Activated T-cell treated with anti-CD3 and anti-CD28 coated beads for 24 hours (primary cell): ENCODE data around the gene SLC30A2.

ENCODE experiments used
- DNase-seq: peaks from one replicate; pipeline ENCODE4 v3.0.0-alpha.2; 2020; ENCODE audit warnings: low read depth

The SLC30A2 gene

DNA sequence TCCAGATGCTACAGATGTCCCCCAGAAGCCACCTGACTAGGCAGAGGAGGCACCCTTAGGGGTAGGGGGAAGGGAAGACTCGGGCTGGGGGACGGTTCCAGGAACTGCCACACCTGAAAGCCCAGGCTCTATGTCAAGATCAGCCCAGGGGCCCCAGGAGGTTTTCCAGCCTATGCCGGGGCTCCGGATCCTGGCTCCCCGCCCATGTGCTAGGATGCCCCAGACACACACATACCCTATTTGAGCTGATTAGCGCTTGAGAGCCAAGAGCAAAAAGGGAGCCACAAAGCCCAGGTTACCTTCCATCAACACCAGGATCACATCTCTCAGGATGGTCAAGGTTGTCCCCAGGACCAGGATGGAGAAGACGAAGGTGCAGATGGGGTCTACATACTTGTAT, 4.5 kb downstream of the SLC30A2 start:
- no peak for DNase-seq

DNA sequence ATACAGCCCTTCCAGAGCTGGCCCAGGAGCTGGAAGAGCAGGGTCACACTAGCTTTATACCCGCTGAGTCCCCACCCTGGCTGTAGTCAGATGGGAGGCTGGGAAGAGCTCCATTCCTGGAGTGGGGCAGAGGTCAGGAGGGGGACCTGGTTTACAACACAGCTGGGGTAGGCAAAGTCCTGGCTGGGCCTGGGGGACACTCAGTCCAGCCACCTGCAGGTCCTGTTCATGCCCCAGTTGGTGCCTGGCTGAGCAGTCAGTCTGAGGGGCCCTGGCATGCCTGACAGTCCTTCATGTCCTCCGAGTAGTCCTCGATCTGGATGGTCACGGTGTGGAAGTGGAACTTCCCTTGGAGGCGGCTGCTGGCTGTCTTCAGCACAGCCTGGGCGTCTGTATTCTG, 7.0 kb downstream of the SLC30A2 start:
- DNase-seq, result no peak

DNA sequence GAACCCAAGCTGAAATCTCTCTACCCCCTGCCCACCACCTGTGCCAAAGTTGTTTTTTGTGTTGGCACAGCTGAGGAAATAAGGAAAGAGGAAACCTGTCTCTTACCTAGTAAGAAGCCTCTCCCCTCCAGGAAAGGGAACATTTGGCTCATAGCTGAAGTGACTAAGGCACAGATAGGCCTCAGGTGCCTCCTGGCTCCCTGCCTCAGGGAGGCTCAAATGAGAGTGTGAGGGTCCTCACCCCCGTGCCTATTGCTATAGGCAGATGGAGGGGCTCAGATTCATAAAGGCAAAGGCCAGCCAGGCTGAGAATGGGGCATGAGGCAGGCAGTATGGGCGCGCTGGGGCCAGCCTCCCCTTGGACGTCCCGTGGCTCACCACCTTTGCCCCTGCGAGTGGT, 7.4 kb downstream of the SLC30A2 start:
- no peak for DNase-seq

DNA sequence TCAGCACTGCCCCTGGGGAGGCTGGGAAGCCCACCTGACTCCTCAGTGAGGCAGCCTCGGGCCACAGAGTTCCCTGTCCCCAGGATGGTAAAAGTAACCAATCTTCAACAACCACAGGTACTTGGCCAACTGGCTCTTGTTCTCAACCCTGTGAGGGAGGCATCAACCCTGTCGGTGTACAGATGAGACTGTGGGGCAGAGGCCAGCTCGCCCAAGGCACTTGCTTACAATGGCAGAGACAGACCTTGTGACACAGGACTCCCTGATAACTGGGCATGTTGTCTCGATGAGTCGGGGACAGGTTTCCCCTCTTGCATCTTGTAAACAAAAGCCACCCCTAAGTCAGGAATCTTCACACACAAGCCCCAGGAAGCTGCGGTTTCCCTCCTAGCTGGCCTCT, 8.0 kb downstream of the SLC30A2 start:
- DNase-seq, result no peak

DNA sequence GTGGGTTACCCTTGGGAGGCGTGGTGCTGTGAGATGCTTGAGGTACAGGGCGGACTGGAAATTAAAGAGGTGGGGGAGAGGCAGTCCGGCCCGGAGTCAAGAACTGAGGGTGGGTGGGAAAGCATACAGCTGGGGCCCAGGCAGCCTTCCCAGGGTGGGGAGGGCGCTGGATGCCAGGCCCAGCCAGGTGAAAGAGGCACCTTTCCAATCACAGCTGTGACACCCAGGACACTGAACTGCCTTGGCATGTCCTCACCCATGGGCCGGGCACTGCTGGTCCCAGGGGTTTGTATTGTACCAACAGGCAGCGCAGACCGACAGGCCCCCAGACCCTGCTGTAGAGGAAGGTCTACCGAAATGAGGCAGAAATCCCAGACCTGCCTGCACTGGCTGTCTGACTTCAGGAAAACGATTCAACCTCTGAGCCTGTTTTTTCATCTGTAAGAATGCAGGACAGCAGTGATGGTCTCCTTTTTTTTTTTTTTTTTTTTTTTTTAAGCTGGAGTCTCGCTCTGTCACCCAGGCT, 9.1 kb downstream of the SLC30A2 start:
- no peak for DNase-seq

DNA sequence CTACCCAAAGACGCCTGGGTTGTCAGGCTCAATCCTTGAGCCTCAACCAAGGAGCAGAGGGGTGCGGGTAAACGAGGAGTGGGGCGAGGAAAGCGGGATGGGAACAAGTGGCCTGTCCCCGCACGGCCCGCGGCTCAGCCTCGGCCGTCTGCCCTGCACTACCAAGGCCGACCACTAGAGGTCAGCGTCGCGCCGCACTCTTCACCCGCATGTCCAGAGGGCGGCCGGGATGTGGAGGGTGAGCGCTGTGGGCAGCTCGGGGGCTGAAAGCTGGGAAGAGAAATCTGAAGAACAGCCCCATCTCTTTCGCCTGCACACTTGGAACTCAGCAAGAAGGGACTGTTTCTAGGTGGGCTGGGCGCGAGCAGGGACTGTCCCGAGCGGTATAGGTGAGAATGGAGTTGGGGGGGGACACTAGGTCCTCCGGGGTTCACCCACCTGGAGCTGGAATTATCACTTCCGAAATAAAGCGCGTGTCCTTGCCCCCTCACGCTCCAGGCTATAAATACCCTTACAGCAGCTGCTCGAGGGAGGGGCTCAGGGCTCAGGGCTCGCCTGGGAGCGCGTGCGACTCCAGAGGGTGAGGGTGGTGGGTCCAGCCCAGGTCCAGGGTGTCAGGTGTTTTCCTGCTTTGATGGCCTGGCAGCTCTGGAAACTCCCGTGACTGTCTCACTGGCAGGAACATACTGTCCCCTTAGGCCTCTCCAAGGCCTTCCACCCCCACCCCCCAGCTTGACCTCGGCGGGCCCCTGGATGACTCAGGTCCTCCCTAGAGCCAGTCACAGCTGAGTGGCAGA, 9.8 kb downstream of the SLC30A2 start:
- DNase-seq, result peak; percentile 68

DNA sequence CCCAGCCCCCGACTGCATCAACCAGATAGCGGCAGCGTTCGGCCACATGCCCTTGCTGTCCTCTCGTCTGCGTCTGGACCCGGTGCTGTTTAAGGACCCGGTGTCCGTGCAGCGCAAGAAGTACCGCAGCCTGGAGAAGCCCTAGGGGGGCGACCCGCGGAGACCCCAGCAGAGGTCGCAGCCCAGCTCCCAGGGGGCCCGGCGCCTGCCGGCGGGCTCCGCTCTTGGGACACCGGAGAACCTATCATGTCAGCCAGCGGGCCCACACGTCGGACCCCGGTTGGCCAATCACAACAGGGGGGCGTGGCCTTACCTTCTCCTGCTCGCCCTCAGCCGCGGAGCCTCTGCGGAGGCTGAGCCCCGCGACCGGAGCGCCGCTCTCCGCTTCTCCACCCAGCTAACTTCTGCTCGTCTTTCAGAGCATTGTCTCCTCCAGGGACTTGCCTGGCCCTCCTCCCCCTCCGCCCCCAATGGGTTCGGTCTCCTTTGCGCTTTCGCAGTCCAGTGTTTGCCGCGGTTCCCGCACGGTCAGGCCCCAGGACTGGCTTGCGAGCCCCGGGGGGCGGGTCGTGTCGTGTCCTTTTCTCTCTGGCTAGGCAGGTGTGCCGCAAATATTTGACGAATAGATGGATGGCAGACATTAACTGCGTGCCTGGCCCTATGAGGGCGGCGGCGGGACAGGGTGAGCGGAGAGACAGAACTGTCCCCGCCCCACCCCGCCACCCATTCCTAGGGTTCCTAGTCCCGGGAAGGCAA, 10.5 kb downstream of the SLC30A2 start:
- peak; percentile 88 for DNase-seq

DNA sequence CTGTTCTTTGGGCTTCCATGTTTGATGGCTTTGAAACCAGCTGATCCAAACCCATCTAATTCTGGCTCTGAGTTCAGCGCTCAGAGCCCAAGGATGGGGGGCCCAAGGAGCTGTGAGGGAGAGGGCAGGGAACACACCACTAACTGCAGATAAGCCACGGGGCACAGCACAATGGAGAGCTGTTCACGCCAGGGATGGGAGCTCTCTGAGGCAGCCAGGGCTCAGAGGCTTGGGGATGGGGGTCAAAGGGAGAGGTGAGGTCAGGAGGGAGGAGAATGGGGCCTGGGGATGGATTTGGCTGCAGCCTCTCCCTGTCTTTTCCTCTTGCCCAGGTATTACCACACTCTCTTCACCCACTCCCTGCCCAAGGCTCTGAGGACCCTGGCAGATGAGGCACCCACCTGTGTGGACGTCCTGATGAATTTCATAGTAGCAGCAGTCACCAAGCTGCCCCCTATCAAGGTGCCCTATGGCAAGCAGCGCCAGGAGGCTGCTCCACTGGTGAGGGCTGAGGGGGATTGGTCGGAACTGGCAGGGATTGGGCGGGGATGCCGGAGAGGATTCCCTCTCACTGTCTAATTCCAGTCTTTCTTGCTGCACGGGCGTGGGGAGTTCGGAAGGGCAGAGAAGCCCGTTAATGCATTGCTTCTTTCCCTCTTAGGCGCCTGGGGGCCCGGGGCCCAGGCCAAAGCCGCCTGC, 11.3 kb downstream of the SLC30A2 start:
- DNase-seq, result no peak

DNA sequence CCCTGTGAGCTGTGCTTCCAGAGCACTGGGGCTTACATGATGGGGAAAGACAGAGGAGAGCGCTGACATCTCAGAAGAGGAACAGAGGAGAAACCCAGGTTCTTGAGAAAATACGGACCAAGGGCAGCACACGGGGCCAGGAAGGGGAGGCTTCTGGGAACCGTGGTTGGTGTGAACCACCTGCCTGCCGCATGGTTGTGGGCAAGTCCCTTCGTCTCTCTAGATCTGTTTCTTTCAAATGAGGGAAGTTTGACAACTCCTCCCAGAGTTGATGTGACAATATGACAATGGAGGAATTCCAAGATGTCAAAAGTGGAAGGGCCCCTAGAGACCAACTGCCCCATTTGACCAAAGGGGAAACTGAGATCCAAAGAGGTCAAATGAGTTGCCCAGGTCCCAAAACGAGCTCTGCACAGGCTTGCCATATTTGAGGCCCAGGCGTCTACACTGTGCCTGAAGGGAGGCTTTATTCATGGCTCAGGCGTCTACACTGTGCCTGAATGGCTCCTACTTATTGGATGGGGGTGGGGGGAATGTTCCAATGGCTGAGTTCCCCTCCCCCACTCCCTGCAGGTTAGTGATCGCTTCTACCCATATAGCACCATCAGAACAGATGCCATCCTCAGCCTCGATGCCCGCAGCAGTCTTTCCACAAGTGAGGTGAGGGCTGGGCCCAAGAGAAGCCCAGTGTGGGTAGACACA, 13.1 kb downstream of the SLC30A2 start:
- no peak for DNase-seq

DNA sequence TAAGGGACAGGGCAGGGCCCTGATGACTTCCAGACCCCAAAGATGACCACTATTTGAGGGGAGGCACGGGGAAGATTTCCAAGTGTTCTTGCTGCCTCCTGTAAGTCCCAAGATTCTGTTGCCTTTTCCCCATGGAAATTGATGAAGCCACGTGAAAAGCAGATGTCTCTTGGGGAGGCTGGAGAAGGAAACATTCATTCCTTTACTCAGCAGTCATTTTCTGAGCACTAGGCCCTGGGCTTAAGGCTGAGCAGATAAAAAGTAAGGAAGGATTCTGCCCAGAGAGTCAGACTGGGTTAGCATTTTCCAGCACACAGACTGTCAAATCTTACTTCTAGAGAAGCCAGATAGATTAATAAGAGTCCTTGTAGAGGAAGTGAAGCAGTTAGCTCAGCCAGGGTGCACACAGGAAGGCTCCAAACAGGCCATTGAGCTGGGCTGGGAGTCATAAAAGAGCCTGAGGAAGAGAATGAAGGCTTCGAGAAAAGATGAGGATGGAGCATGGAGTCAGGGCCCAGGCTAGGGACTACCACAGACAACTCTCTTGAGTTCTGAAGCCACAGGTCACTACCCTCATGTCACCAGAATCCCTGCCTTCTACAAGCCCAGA, 14.2 kb downstream of the SLC30A2 start:
- DNase-seq, result no peak

DNA sequence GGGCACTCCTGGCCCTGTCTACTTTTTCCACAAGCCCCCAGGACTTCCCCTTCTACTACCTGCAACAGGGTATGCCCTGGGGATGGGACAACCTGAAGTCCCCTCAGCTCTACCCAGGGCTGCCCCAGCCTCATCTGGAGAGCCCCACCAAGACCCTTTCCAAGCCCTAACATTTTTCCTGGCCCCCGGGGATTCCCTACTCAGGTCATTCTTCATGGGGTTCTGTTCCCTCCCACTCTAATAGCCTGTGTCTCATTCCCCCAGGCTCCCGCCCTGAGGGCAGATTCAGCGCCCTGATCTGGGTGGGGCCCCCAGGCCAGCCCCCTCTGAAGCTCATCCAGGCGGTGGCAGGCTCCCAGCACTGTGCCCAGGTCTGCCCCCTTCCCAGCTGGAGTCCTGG, 14.7 kb downstream of the SLC30A2 start:
- DNase-seq, result no peak

DNA sequence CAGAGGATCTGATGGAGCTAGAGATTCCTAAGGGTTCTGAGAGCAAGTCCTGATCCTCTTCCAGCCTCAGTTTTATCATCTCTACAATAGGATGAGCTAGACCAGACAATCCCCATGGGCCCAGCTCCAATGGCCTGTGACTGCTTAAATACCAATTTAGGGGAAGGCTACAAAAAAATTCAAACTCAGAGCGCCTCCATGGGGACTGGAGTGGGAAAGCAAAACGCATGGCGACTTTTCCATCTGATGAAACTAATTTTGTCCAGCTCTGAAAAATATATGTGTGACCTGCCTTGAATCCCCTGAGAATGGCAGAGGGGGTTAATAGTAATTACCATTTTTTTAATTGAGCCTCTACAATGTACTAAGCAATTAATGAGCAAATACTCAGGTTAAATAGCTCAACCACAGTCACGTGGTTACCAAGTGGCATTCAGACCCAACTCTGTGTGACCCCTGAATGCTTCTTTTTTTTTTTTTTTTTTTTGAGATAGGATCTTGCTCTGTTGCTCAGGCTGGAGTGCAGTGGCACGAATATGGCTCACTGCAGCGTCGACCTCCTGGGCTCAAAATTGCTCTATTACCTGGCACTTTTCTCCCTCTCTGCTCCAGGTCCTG, 15.9 kb downstream of the SLC30A2 start:
- DNase-seq, result no peak

DNA sequence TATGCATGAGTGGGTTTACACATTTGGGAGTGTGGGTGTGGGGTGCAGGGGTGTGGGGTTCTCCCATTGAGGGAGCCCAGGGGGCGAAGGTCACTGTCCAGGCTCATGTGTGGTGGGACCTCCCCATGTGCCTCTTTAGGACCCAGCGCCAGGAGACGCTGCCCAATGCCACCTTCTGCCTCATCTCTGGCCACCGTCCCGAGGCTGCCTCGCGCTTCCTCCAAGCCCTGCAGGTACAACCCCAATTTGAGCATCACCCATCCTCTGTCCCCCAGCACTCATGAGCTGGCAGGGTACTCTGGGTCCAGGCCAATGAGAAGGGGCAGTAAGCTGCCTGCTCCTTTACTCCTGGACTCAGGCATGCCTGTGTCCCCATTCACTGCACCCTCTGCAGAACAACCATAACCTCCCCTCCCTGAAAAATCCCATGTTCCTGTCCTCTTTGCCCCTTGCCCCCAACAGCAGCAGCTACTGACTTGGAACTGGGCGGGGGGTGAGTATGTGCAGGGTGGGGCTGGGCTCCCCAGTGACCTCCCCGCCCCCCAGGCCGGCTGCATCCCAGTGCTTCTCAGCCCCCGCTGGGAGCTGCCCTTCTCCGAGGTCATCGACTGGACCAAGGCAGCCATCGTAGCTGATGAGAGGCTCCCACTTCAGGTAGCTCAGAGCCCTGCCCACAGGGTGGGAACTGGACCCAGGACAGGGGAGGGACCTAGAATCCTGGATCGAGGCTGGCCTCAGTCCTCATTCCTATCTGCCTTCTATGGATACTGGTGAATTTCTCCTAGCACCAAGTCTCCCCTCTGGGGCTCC, 16.7 kb downstream of the SLC30A2 start:
- no peak for DNase-seq

DNA sequence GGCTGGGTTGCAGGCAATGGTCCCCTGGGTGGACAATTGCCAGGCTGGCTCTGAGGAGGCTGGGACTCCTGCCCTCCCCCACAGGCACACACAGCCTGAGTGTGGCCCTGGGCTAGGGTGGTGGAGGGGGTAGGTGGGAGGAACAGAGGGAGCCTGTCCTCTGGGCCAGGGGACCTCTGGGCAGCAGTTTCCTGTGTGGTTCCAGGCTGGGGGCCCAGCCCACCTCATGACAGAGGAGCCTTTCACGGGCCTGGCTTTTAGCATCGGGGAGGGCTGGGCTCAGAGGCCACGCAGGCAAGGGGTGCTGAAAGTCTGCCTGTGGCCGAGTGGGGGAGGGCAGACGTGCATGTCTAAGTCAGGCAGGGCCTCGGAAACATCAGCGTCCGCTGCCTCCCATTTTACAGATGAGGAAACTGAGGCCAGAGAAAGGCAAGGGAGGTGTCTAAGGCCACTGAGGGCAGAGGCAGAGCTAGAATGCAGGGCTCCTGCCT, 17.4 kb downstream of the SLC30A2 start:
- DNase-seq, result no peak

DNA sequence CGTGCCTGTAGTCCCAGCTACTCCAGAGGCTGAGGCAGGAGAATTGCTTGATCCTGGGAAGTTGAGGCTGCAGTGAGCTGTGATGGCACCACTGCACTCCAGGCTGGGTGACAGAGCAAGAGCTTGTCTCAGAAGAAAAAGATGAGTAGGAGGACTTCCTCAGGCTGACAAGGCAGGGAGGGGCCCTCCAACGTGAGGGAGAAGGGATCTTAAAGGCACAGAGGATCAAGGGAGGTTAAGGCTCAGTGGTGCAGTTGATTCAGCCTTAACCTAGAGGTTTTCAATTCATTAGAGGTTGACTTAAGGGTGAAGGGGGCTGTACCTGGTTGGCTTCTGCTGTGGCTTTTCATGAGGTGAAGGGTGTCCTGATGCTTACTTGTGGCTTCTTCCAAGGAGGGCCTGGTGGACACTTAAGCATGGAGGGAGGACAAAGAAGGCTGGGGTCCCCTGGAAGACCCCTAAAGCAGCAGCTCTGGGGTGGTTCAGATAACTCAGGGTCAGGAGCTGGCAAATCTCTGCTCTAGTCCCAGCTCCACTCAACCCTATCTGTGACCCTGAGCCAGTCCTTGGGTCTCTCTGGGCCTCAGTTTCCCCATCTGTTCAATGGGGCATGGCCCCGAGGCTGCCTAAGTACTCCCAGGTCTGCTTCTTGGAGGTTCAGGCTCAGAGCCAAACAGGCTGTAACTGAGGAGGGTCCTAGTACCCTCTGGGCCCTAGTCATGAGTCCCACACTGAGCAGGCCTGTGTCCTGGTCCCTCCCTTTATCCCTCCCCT, 18.0 kb downstream of the SLC30A2 start:
- DNase-seq, result no peak

DNA sequence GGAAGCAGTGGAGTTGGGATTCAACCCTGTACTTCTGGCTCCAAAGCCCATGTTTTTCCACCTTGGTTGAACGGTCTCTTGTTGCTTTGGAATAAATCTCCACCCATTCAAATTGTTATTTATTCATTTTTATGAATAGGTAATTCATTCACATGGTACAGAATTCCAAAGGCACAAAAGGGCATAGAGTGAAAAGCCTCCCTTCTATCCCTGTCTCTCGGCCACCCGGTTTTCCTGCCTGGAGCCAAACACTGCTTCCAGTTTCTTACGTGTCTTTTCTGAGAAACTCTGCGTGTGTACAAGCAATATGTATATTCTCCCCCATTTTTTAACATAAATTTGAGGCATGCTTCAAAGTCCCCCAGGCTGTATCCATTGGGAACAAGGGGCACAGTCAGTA, 20.4 kb downstream of the SLC30A2 start:
- DNase-seq, result no peak

DNA sequence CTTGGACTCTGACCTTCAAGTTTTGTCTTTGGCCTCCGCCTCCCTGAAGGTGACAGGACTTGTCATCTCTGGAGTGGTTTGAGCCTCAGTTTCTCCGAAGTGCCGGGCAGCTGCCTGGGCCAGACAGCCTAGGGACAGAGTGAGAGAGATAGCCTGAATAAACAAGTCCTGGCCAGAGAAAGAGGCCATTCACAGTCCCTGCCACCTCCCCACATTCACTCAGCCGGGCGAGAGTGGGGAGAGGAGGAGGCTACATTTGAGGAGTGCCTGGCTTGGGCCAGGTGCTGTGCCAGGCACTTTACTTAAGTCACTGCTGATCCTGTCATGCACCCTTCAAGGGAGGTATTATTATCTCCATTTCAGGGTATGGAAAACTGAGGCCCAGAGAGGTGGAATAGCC, 20.9 kb downstream of the SLC30A2 start:
- no peak for DNase-seq

DNA sequence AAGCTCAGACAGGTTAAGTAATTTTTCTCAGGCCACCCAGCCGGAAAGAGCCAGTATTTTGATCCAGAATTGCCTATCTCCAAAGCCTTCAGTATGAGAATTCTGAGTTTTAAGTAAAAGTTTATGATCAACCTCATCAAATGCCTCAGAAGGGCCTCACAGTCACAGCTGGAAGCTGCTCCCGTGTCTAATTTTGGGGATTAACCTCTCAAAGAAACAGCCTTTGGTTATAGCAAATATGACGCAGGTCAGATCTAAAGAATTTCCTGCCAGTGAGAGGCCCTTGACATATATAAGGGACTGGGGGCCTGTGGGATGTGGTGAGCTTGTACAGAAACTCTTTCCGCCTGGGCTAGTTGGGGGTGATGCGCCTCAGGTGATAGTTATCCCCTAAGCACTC, 22.1 kb downstream of the SLC30A2 start:
- no peak for DNase-seq

DNA sequence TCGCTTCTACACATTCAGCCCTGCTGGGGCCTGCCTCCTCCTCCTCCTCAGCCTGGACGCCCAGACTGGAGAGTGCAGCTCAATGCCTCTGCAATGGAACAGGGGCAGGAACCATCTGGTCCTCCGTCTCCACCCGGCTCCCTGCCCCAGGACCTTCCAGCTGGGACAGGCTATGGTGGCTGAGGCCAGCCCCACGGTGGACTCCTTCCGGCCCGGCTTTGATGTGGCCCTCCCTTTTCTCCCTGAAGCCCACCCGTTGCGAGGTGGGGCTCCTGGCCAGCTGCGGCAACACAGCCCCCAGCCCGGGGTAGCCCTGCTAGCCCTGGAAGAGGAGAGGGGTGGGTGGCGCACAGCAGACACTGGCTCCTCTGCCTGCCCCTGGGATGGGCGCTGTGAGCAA, 22.9 kb downstream of the SLC30A2 start:
- DNase-seq, result no peak

DNA sequence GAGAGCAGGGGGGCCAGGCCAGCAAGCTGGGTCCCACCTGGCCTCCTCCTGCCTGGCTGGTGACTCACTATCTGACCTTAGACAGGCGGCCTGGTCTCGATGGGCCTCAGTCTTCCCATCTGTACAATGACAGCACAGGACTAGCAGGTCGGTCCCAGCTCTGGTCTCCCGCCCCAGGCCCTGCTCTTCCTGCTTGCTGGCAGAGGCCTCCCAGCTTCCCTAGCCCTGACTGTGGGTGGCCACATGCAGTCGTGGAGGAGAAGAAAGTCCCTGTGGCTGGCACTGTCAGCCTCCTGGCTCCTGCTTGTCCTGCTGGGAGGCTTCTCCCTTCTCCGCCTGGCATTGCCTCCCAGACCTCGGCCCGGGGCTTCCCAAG, 23.5 kb downstream of the SLC30A2 start:
- no peak for DNase-seq
